Stimulated activated CD4-positive, alpha-beta T cell treated with anti-CD3 and anti-CD28 coated beads, Interleukin-4, amount 100 ng/mL, for 1 hour (primary cell): Measurements from ENCODE around the gene ZBP1.

Experiments
- DNase-seq: peaks from one replicate; pipeline ENCODE4 v3.0.0-alpha.2; 2020

Gene ZBP1

DNA sequence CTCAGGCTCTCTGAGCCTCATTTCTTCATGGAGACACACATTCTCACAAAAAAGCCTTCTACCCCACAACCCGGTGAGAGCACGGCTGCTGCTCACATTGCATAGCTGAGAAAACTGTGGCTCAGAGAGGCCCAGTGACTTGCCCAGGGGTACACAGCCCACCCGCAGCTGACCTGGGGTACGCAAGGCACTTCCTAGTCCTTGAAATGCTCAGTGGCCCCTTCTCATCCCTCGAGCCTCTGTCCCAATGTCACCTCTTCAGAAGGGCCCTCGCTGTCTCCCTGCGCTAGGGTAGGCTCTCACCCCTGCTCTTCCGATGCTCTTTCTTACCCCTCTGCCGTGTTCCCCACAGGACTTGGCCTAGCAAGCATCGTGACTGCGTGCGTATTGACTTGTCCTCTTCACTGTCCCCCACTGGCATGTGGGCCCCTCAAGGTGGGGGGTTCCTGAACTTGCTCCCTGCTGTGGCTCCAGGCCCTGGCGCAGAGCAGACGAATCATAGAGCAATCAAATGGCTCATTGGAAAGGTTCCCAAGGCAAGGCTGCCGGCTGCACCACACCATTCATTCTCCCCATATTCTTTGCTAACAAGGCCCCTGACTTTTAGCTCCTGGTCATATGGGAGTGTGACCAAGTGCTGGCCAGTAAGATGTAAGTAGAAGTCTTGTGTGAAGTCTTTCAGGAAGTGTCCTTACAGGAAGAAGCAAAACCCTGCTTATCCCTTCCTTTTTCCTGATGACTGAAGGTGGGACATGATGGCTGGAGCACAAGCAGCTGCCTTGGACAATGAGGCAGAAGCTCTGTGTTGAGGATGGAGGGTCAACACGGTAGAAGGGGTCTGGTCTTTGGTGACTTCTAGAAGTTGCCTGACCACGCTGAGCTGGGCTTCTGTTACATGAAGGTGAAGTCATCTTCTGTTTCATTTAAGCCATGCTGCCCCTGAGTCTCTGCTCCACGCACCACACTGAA is 36.7 kb downstream of the ZBP1 start:
- no peak for DNase-seq

DNA sequence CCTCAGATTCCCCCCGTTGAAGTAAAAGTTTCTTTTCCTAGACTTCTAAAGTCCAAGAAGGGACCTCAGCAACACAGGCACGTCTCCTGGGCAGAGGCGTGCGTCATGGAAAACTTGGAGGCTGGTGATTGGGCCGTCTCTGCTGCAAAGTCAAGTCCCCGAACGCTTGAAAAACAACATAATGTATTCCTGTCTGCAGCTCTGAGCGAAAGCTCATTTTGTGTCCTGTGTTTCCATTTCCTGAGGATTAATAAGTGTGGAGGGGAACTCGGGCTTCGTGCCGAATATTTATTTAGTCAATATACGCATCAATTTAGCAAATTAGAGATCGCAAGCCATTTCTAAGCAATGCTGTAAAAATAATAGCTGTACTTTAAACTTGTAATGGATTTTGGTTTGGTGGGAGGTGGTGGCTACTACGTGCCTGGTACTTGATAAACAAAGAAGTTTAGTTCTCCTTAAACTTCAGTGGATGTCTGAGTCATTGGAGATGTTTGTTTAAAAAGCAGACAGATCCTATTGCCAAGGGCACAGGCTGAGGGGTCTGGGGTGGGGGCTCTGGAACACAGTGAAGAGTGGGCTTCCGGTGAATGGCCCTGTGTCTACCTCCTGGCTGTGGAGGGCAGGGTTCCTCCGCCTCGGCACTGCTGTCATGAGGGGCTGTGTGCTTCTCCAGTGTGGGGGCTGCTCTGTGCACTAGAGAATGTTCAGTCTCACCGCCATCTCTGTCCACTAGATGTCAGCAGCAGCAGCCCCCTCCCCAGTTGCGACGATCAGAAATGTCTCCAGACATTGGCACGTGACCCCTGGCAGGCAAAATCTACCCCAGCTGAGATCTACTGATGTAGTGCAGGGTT is 37.6 kb downstream of the ZBP1 start:
- no peak for DNase-seq

DNA sequence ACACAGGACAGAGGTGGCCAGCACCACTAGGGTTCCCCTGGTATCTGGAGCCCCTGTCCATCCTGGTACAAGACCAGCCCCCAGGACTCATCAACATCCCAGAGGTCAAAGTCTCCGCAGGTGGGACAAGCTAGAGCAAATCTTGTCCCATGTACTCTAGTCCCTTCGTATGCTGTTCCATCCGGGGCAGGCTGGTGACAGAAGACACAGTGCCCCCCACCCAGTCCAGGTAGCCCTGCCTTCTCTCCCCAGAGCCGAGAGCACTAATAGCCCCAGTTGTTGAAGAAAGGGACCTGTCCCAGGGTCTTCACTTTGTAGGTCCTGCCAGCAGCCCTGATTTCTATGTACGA is 38.2 kb downstream of the ZBP1 start:
- no peak for DNase-seq

DNA sequence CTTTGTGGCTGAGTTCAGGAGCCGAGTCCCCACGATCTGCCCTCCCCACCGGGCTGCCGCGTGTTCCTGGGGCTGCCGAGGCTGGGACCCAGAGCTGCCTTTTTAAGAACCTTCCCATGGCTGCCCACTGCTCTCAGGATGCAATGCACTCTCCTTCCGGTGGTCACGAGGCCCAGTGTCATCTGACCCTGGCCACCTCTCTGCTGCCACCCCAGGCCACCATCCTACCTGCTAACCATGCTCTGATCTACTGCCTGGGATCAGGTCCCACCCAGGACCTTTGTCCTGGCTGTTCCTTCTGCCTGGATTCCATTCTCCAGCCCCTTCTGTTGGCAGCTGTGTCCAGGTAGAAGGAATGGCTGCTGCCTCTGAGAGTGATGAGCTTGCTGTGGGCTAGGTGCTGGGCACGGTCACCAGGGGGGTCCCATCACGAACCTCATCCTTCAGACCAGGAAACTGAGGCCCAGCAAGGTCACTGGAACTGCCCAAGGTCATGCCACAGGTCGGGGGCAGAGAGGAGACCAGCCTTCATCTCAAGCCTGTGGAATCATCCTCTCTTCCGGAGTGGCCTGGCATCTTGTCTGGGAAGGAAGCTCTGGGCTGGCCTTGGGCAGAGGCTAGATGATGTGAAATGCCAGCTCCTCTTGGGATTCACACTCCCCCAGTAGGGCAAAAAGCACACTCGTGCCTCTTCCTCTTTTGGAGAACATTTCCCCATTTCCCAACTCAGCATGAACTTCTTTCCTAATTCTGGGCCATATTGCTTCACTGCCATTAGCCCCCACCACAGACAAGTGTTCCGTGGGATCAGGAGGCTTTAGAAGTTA is 38.8 kb downstream of the ZBP1 start:
- no peak for DNase-seq

DNA sequence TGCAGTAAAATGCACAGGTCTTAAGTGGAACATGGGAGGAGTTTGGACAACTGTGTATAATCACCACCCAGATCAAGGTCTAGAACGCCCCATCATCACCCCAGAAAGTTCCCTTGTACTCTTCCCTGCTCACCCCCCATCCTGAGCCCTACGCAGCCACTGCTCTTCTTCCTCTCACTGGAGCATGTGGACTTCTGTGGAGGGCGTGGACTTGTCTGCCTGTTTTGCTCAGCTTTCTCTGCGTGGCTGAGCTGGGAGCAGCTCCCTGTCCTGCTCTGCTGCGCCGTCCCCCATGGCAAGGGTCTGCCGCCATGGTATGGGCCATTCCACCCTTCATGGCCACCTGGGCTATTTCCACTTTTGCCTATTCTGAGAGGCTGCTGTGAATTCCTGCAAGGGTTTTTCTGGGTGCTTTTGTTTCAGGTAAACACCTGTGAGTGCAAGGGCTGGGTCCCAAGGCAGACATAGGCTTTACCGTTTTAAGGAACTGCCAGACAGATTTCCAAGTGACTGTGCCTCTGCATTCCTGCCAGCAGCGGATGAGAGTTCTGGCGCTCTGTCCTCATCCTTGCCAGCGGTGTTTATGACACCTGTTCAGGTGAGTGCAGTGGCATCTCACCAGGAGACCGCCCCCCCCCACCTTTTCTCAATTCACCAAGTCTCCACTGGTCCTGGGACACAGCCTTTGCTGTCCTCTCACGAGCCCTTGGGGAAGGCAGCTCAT is 39.6 kb downstream of the ZBP1 start:
- no peak for DNase-seq

DNA sequence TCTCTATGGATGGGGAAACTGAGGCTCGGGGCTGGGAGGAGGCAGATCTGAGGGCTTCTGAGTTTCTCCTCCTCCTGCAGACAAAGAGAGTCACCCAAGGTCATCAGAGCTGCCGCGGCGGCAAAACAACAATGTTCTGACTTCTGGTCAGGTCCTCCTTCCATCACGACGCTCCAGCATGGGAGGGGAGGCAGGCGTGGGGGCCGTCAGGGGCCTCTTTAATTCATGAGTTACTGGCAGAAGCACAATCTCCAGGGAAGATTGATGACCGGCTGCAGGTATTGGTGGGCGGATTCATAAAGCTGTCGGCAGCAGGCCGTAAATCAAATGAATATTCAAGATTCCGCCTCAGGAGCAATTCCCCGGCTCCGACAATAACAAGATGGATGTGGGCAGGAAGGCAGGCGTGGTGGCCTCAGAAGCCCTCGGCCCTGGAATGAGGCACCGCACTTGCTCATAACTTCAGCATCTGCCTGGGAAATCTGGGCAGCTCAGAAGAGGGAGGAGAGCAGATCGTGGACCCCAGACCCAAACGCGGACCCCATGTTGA is 40.3 kb downstream of the ZBP1 start:
- DNase-seq: no peak

DNA sequence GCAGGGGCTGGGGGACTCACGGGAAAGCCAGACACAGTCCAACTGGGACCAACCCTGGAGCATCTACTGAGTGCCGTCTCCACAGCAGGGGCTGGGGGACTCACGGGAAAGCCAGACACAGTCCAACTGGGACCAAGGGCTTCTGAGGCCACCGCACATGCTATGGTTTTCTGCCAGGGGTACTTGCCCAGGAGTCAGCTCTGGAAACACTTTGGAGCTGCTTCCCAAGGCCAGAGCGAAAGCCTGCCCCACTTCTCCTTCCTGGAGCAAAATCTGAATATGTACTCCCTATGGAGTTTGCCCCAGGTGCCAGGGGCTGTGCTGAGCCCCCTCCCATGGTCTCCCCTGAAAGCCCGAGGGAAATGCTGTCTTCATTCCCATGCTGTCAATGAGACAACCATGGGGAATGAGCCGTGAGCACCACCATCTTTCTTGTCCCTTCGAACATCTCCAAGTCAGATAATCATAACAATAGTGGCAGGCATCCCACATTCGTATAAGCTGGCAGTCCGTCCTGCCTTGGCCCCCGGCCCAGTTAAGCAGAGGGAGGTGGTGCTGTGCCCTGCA is 40.8 kb downstream of the ZBP1 start:
- DNase-seq: no peak

DNA sequence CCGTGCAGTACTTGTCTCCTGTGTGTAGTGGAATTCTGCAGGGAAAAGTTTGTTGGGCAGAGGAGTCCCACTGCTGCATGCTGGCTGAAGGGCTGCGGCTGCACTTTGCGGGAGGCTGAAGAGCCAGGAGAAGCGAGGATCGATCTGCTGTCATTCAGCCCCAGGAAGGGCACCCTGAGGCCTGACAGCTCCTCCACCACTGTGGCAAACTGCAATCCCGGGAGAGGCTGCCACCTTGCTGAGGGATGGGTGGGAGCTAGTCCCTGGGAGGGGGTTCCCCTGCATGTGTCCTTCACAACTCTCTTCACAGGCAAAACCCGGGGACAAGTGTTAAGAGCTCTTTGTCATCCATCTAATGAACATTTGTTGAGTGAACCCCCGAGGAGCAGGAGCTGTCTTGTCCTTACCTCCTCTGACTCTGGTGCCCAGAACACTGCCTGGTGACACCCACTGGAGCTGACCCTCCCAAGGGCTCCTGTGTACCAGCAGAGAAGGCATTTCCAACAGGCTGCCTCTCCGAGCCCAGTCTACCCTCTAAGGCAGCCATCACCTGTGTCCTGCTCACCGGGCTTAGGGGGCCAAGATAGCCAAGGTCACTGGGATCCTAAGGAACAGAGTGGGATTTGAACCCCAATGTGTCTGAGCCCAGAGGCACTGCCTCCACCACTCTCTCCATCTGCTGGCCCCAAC is 41.6 kb downstream of the ZBP1 start:
- no peak for DNase-seq

DNA sequence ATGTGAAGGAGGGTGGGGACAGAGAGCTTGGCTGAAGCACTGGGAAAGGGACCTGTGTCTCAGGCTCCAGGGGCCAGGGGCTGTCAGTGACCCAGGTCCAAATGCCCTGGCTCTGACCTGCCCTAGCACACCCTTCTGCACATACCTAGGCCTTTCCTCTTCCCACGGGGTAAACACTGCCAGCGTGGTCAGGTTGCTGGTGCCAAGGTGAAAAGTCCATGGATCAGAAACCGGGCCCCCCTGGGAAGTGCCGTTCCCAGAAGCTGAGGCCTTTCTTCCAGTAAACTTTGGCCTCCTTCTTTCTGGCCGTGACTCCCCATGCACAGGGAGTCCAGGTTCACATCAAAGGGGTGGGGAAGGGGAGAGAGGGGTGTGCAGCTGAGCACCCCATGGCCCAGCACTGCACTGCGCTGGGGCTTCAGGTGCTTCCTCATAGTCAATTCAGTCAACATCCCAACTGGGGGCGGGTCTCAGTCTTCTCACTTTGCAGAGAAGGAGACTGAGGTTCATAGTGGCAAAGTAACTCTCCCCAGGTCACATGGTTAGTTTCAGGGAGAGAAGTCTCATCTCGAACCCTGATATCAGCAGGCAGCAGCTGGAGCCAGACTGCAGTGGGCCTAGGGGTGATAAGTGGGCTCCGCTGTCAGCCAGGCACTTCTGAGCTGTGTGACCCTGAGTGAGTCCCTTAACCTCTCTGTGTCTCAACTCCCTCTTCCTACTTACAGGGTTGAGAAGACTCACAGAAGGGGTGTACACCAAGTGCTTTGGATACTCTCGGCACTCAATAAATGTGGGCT is 42.3 kb downstream of the ZBP1 start:
- DNase-seq: no peak

DNA sequence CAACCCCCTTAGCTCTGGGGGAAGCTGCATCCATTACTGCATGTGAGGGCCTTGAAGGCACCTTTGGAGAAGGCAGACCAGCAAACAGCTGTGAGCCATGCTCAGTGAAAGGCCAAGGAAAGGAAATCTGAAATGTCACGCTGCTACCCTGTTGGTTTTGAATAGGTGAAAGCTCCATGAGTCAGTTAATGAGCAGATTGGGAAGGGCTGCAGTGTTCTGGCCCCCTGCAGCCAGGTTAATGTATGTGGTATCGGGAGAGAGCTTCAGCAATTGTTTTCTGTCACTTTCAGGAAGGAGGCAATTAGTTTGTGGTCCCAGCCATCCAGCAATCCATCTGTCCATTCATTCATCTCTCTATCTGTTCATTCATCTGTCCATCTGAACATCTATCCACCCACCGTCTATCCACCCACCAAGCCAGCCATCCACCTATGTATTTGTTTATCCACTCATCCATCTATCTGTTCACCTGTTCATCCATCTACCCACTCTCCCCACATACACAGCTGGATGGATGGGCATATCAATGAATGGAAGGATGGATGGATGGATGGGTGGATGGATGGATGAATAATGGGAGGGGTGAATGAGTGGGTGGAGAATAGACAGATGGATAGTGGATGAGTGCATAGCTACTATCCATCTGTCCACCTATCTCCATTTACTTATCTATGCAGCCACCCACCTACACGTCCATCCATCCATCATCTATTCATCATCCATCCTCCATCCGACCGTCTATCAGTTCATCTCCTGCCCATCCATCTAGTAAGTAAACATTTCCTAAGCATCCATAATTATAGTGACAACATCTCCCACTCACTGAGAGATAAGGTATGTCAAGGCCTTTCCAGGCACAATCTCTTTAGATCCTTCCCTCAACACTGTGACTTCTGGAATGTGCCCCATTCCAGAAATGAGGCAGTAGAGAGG is 43.3 kb downstream of the ZBP1 start:
- no peak for DNase-seq

DNA sequence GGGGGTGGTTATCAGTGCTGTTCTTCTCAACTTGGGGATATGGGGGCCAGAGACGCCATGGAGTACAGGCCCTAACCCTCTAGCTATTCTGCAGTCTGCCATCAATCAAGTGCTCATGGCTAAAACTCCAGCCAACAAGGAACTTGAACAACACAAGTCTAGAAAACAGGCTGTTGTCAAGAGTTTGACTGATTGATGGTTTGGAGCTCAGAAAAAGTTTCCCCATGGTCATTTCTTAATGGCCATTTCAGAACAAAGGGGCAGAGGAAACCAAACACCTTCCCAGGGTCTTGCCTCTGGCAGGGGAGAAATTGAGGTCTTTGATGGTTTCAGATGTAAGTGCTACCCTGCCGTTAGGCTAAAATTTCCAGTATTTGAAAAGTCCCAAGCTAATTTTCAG is 44.2 kb downstream of the ZBP1 start:
- no peak for DNase-seq

DNA sequence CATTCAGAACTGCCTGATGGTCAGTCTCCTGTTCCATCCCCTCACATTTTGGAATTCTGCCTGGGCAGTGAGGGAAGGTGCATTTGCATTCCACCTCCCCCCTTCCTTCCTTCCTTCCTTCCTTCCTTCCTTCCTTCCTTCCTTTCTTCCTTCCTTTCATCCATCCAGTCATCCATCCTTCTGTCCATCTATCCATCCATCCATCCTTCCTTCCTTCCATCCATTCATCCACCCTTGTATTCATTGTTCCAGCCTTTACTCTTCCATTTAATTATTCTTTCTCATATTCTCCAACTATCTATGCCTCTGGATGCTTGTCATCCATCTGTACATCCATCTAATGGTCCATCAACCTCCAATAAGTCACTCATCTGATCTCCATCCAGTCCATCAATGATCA is 45.3 kb downstream of the ZBP1 start:
- no peak for DNase-seq

DNA sequence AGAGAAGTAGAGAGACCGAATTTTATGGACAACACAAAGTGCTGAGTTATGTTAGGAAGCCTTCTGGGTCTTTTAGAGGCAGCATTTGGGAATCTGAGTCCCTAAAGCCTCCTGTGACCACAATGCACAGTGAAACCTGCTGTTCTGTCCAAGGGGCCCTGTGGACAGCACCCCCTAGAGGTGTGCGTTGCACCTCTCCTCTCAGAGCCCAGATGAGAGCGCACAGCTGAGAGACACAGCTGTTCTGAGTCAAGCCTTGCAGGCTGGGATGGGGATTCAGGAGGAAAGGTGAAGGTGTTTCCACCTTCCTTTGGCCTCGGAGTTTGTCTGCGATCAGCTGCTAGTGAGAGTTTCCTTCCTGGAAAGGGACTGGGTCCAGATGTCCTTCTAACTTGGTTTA is 46.3 kb downstream of the ZBP1 start:
- DNase-seq: no peak

DNA sequence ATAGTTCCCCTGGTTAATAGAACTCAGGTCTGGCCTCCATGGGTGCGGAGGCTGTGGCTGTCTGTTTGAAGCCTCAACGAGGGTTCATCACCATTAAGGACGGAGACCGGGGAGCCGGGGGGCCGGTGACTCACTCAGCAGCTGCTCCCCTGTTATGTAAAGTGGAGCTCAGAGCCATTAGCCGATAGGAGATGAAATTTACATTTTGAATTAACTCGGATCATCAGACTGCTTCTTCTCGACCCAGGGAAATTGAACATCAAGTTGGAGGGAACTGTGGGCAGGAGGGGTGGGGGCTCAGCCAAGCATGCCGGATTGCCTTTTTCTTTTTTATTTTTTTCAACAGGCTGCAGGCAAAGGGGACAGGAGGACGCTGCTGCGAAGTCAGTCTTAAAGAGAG is 47.0 kb downstream of the ZBP1 start:
- DNase-seq: no peak

DNA sequence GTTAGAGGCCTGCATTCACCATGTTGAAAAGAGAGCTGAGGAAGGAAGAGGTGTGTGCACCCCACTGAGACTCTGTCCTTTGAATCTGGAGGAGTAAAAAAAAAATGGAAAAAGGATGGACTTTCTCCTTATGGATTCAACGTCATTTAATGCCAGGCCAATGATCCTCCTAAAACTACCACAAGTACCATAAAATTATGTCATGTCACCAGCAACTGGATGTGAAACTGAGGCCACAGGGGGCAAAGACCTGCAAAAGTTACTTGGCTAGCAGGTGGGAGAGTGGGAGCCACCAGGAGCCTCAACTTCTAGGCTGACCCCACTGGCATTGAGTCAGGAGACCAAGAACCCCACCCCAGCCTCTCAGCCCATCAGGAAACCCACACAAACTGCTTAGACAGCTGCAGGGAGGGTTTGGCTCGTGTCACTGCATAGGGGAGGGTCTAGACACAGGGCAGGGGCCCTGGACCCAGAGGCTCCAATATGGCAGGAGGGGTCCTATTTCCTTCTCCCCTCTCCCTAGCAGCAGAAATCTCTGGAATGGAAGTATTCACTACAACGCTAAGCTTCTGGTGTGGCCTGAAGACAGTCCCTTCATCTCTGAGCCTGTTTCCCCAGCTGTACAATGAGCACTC is 48.3 kb downstream of the ZBP1 start:
- DNase-seq: no peak

DNA sequence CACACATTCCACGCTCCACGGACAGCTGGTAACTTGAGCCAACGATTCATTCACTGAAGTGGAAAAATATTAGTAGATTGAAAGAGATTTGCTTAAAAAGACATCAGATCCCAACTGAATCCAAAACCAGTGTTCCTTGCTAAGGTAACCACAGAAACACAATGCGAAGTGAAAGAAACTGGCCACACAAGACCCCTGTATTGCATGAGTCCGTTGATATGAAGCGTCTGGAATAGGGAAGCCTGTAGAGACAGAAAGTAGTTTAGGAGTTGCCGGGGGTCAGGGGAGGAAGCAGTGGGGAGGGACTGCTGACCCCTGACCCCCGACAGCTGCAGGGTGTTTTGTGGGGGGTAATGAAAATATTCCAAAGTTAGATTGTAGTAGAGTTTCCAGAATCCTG is 49.3 kb downstream of the ZBP1 start:
- no peak for DNase-seq

DNA sequence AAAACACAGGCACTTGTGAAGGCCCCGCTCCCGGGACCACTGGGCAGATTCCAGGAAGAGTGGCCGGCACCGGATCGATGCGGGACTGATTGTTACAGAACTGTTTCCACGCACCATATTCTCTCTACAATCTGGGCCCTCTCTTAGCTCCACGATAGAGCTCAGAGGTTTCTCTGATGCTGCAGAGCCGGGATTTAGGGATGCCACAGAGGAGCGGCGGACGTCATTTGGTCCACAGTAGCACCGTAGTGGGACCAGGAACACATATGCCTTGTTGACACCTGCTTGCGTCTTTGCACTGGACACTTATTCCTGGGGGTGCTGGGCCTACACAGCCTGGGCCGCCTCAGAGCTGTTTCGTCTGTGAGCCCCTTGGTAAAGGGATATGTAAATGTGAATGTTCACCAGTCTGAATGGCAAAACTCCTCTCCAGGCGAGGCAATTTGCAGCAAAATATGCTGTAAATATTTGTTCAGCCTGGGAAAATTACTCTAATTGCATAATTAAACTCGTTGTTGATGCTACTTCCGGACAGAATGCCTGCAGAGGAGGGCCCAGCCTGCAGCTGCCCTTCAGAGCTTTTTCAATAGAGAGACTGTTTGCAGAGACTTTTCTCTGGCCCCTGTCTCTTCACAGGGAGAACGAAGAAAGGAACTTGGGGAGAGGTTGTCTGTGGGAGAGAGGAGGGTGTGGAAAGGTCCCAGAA is 49.9 kb downstream of the ZBP1 start:
- DNase-seq: no peak

DNA sequence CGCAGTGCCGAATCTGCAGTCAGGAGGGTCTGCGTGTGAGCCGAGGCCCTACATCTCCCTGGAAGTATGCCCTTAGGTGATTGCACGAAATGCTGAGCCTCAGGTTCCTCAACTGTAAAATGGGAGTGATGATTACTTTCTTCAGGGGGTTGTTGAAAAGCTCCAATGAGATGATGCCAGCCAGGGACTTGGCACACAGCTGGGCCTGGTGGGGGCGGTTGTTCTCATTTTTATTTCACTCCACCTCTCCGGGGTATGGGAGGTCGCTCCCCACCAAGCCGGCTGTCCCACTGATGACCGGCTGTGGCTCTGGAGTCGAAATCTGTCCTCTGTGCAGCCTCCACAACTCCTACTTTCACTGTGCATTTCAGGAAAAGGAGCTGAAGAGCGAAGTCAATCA is 51.3 kb downstream of the ZBP1 start:
- no peak for DNase-seq
